IMR-90 (cell line): ENCODE data around the gene XRN2. TPM values are rescaled to one million over a fixed set of nuclear protein-coding genes. Genes with fewer than 3 reads are reported as not detected.

Experiments used
- ATAC-seq: fragments of 200-7000 bp; cut with Tn5 transposase; 2 replicates; pipeline ENCODE4 v1.9.1; 2020; ENCODE audit warnings: low read depth, mild to moderate bottlenecking, moderate library complexity
- BruUV-seq: library from RNA; stranded (reverse); fragments of 400-500 nt; replicated peaks from 2 replicates; lab custom pipeline; 2021; lab: Mats Ljungman, UMichigan
- CTCF ChIA-PET: fragments of 300-600 bp; formaldehyde crosslinking; extraction: SDS; loops from one replicate; lab custom pipeline; 2021; ENCODE audit warnings: antibody characterized with exemption; lab: Yijun Ruan, JAX
- POLR2A ChIA-PET: fragments of 300-600 bp; sonication (Branson Sonifier 250); formaldehyde crosslinking; loops from one replicate; lab custom pipeline; 2022; ENCODE audit warnings: antibody characterized with exemption; ENCODE audit not compliant: unreplicated experiment; lab: Charles Lee
- DNase-seq: peaks from one replicate; pipeline ENCODE4 v3.0.0; 2013
- H2AFZ ChIP-seq: replicated peaks from 2 replicates; pipeline ENCODE3; 2013; ENCODE audit warnings: low read length, mild to moderate bottlenecking; ENCODE audit not compliant: poor library complexity
- H2AK5ac ChIP-seq: 2 replicates; pipeline ENCODE4 v1.6.1; 2013; ENCODE audit warnings: low read depth, low read length, inconsistent platforms
- H2AK9ac ChIP-seq: replicated peaks from 2 replicates; pipeline ENCODE3; 2013; ENCODE audit warnings: mild to moderate bottlenecking, low read depth, low read length, moderate library complexity; ENCODE audit not compliant: poor library complexity
- H2BK120ac ChIP-seq: 2 replicates; pipeline ENCODE4 v1.6.1; 2013; ENCODE audit warnings: low read depth, low read length, inconsistent platforms
- H2BK15ac ChIP-seq: 3 replicates; pipeline ENCODE4 v1.6.1; 2013; ENCODE audit warnings: low read depth, low read length, inconsistent platforms
- H2BK20ac ChIP-seq: 2 replicates; pipeline ENCODE4 v1.6.1; 2013; ENCODE audit warnings: low read depth, mild to moderate bottlenecking, inconsistent platforms, low read length, moderate library complexity
- H2BK5ac ChIP-seq: 2 replicates; pipeline ENCODE4 v1.6.1; 2013; ENCODE audit warnings: mild to moderate bottlenecking, low read depth, low read length, inconsistent platforms; ENCODE audit not compliant: poor library complexity, severe bottlenecking
- H3K14ac ChIP-seq: replicated peaks from 2 replicates; pipeline ENCODE4 v1.6.1; 2013; ENCODE audit warnings: low read depth, low read length, inconsistent platforms
- H3K18ac ChIP-seq: 2 replicates; pipeline ENCODE4 v1.6.1; 2013; ENCODE audit warnings: low read depth, low read length, control low read depth
- H3K23ac ChIP-seq: 2 replicates; pipeline ENCODE4 v1.6.1; 2013; ENCODE audit warnings: low read depth, low read length, inconsistent platforms
- H3K27ac ChIP-seq: 2 replicates; pipeline ENCODE4 v1.5.1; 2013; ENCODE audit warnings: mild to moderate bottlenecking, control low read depth, low read length; ENCODE audit not compliant: insufficient read depth
- H3K27me3 ChIP-seq: 2 replicates; pipeline ENCODE4 v1.6.1; 2013; ENCODE audit warnings: low read length; ENCODE audit not compliant: control insufficient read depth, insufficient read depth
- H3K36me3 ChIP-seq: 2 replicates; pipeline ENCODE4 v1.6.1; 2013; ENCODE audit warnings: low read length, mixed read lengths; ENCODE audit not compliant: control insufficient read depth, insufficient read depth
- H3K4ac ChIP-seq: 2 replicates; pipeline ENCODE4 v1.6.1; 2013; ENCODE audit warnings: low read depth, low read length, inconsistent platforms
- H3K4me1 ChIP-seq: 2 replicates; pipeline ENCODE4 v1.6.1; 2013; ENCODE audit warnings: low read length, mixed read lengths; ENCODE audit not compliant: control insufficient read depth, insufficient read depth
- H3K4me2 ChIP-seq: 2 replicates; pipeline ENCODE4 v1.6.1; 2013; ENCODE audit warnings: low read depth, mild to moderate bottlenecking, control low read depth, low read length, moderate library complexity
- H3K4me3 ChIP-seq: 2 replicates; pipeline ENCODE4 v1.5.1; 2013; ENCODE audit warnings: low read depth, mild to moderate bottlenecking, control low read depth, low read length, moderate library complexity; ENCODE audit not compliant: insufficient read depth
- H3K56ac ChIP-seq: 2 replicates; pipeline ENCODE4 v1.6.1; 2013; ENCODE audit warnings: low read length, inconsistent platforms; ENCODE audit not compliant: insufficient read depth; ENCODE audit errors: extremely low read depth
- H3K79me1 ChIP-seq, 2 experiments: 2 replicates each; pipeline ENCODE4 v1.6.1; 2013; ENCODE audit warnings: low read length in 2 of 2, inconsistent platforms in 1 of 2, low read depth in 1 of 2
- H3K9ac ChIP-seq: 2 replicates; pipeline ENCODE4 v1.6.1; 2013; ENCODE audit warnings: low read depth, low read length, control low read depth
- H3K9me1 ChIP-seq: 2 replicates; pipeline ENCODE4 v1.6.1; 2013; ENCODE audit warnings: low read length, inconsistent platforms; ENCODE audit not compliant: insufficient read depth
- H3K9me3 ChIP-seq: 2 replicates; pipeline ENCODE4 v1.6.1; 2013; ENCODE audit warnings: low read length; ENCODE audit not compliant: control insufficient read depth, insufficient read depth
- H4K20me1 ChIP-seq: 2 replicates; pipeline ENCODE4 v1.6.1; 2013; ENCODE audit warnings: low read length, inconsistent platforms; ENCODE audit not compliant: insufficient read depth
- H4K5ac ChIP-seq: 2 replicates; pipeline ENCODE4 v1.6.1; 2013; ENCODE audit warnings: mild to moderate bottlenecking, low read depth, low read length, control low read depth
- H4K8ac ChIP-seq, 2 experiments: 2 replicates each; pipeline ENCODE4 v1.6.1; 2013; ENCODE audit warnings: low read depth in 2 of 2, low read length in 2 of 2, control low read depth in 1 of 2, inconsistent platforms in 1 of 2
- H4K91ac ChIP-seq: 2 replicates; pipeline ENCODE4 v1.6.1; 2013; ENCODE audit warnings: low read depth, low read length, inconsistent platforms; ENCODE audit not compliant: insufficient read depth
- CEBPB ChIP-seq: IDR thresholded peaks from 2 replicates; pipeline ENCODE4 v1.6.1; 2012; ENCODE audit warnings: low read depth, low read length, improper control_type of control experiment
- CHD1 ChIP-seq: IDR thresholded peaks from 2 replicates; pipeline ENCODE4 v1.6.1; 2012; ENCODE audit warnings: low read depth, low read length, improper control_type of control experiment
- MAZ ChIP-seq: IDR thresholded peaks from 2 replicates; pipeline ENCODE4 v1.6.1; 2012; ENCODE audit warnings: low read depth, mild to moderate bottlenecking, low read length, improper control_type of control experiment, moderate library complexity, borderline replicate concordance
- RAD21 ChIP-seq: IDR thresholded peaks from 2 replicates; pipeline ENCODE4 v1.6.1; 2012; ENCODE audit warnings: low read length, improper control_type of control experiment
- WGBS, 2 experiments: methylation state at CpG; one replicate each; pipeline versions ENCODE4 v1.1.5 to v1.1.7; 2013; ENCODE audit warnings: missing lambda C conversion rate in 2 of 2; ENCODE audit not compliant: insufficient read length in 1 of 2; ENCODE audit errors: extremely low coverage in 2 of 2; 5-methylcytosine and 5-hydroxymethylcytosine counted together
- dilution Hi-C: fragments of 300-500 bp; cut with HindIII; formaldehyde crosslinking; loops from one replicate; pipeline ENCODE4 v1.14.3; 2018; ENCODE audit warnings: low sequenced_read_pairs; ENCODE audit not compliant: unreplicated experiment
- in situ Hi-C: fragments of 300-500 bp; cut with MboI; formaldehyde crosslinking; loops from 3 replicates; pipeline ENCODE4 v1.14.3; 2019; ENCODE audit warnings: low sequenced_read_pairs, inconsistent platforms, mixed read lengths
- intact Hi-C: fragments of 100-400 bp; cut with micrococcal nuclease; formaldehyde crosslinking; loops from 2 replicates; pipeline ENCODE4 v1.10.0; 2022
- polyA plus RNA-seq, 3 experiments: library from polyadenylated mRNA; depleted of rRNA; stranded (reverse); fragments of >200 nt; gene quantifications; 2 replicates each; pipeline ENCODE4 v1.2.3, GENCODE V29; 2012; ENCODE audit warnings: low replicate concordance in 1 of 3
- total RNA-seq: library from RNA; depleted of rRNA; stranded (reverse); fragments of >200 nt; gene quantifications from 2 replicates; pipeline ENCODE4 v1.2.3, GENCODE V29; 2012
- TF ChIP-seq, protein P1 (sequence below): fragments of 150-350 bp; IDR thresholded peaks from 2 replicates; pipeline ENCODE4 v1.6.1; 2017; ENCODE audit warnings: mild to moderate bottlenecking, antibody characterized with exemption, low read length, low read depth

The XRN2 gene
- total and polyA plus RNA-seq, 2 of the 4 experiments (the other 2 are of a cell fraction): 58.1 to 70.8 TPM

DNA sequence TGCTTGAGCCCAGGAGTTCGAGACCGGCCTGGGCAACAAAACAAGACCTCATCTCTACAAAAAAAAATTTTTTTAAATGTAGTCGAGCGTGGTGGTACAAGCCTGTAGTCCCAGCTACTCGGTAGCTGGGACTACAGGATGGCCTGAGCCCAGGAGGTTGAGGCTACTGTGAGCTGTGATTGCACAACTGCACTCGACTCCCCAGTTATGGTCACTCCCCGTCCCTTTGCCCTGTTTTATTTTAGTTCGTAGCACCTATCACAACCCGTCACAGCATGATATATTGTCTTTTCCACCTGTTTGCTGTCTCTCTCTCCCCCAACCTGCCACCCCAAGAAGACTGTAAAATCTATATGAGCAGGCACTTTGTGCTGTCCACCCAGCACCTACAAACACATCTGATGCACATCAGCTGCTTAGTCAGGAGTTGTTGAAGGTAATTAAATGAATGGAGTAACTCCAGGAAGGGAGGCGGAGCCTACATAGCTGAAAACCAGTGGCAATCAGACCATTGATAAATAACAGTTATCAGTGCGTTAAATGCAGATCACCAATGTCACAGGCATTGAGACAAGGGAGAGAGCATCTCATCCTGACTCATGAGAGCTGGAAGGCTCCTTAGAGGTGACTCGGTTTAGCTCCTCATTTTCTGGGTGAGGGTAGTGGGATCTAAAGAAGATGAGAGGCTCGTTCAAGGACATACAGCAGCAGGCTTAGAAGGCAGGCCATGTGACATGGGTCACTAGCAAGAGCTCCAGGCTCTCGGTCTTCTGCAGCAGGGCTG lies 14.4 kb upstream of the XRN2 start:
- in situ Hi-C loops: no loop called here
- Histone ChIP-seq H4K20me1 (no peaks in the 10 kb centered on the region), H3K9ac (no peak overlapping the region), H3K4me3 (no peak overlapping the region), H4K8ac (no peak overlapping the region), H3K9me3 (peaks cover 2% of the 10 kb centered on the region; the same call in 1 of the 2 replicates), H3K4me2 (no peak overlapping the region), H3K4me1 (no peaks in the 10 kb centered on the region), H3K18ac (no peak overlapping the region), H3K23ac (no peak overlapping the region), H2BK20ac (no peak overlapping the region), H2BK120ac (no peak overlapping the region), H3K14ac (no peak overlapping the region), H3K9me1 (peaks cover 3% of the 10 kb centered on the region; the same call in 1 of the 2 replicates), H3K79me1 (no peaks in the 10 kb centered on the region), H3K36me3 (no peaks in the 10 kb centered on the region), H3K27ac (no peak overlapping the region), H4K5ac (no peak overlapping the region), H3K27me3 (no peaks in the 10 kb centered on the region; the same call in 1 of the 2 replicates), H2AK9ac (no peak overlapping the region), H2BK15ac (no peak overlapping the region), H3K4ac (no peak overlapping the region), H2AFZ (no peak overlapping the region), H4K91ac (no peak overlapping the region), H2BK5ac (no peak overlapping the region), H3K56ac (no peak overlapping the region), H2AK5ac (no peak overlapping the region)
- intact Hi-C loops: no loop called here
- TF ChIP-seq CHD1 (no peak), MAZ (no peak), CEBPB (peak; percentile 56; the same call in 1 of the 2 replicates), RAD21 (no peak)
- TF ChIP-seq, protein P1, sequence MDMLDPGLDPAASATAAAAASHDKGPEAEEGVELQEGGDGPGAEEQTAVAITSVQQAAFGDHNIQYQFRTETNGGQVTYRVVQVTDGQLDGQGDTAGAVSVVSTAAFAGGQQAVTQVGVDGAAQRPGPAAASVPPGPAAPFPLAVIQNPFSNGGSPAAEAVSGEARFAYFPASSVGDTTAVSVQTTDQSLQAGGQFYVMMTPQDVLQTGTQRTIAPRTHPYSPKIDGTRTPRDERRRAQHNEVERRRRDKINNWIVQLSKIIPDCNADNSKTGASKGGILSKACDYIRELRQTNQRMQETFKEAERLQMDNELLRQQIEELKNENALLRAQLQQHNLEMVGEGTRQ: no peak
- dilution Hi-C loops: no loop called here
- no peak for ATAC-seq
- 53% methylated on average over 3 of the region's 14 CpGs; no CpG with 5 or more reads in 1 of the 2 experiments for whole genome bisulfite sequencing, 2 experiments
- ChIA-PET CTCF (no interaction called here), POLR2A (interaction anchor here (0.6 kb wide), 1 partner anchor 144 kb away, joined by 3 read pairs; no protein-coding TSS in a partner anchor)
- BruUV-seq: no TSS peak
- DNase-seq: no peak
